ENCODE results near the gene PACSIN2. TPM values are rescaled to one million over a fixed set of nuclear protein-coding genes. Genes with fewer than 3 reads are reported as not detected.

PACSIN2 gene
- total RNA-seq, 1 experiment from 2014 or later, result 70.5 TPM

- no peak overlapping the region for H3K27ac Mint-ChIP-seq
- CTCF ChIA-PET, result interaction anchor here (3.6 kb wide), 1 partner anchor 8 kb away, joined by 43 read pairs; the partner anchor contains the start of gene ARFGAP3
- POLR2A ChIA-PET, result no interaction called here
These were observed 148.8 kb downstream of the PACSIN2 start for GRCh38 chr22:42866100-42866499.

DNA sequence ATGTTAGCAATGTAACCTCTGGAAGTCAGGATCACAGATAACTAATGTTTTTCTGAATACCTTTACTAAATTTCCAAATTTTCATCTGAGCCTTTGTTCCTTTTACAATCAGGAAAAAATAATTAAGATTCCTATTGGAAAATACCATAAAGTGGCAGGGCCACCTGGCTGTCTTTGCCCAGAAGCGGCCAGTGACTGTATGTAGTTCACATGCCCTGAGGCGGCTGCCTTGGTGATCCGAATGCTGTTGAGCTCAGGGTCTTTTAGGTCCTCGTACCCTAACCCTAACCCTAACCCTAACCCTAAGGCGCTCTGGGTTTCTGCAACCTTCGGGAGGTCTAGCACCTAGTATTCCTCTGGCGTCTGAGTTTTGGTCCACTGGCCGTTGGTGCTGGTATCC lies 149.4 kb downstream of the PACSIN2 start:
- Mint-ChIP-seq H3K4me1 (peaks cover 4% of the 10 kb centered on the region; the same call in 1 of the 2 replicates), H3K36me3 (peaks cover 3% of the 10 kb centered on the region; the same call in 1 of the 2 replicates), H3K27ac (no peak overlapping the region), H3K4me3 (no peak overlapping the region), H3K27me3 (ENCODE audit: low read depth) (peaks cover 3% of the 10 kb centered on the region; the same call in 1 of the 2 replicates), H3K9me3 (peaks cover 7% of the 10 kb centered on the region)
- no peak for TF ChIP-seq GABPB1 (CRISPR knock-in tag; IDR thresholded peaks at IDR 0.05)
- TF ChIP-seq, protein P1, sequence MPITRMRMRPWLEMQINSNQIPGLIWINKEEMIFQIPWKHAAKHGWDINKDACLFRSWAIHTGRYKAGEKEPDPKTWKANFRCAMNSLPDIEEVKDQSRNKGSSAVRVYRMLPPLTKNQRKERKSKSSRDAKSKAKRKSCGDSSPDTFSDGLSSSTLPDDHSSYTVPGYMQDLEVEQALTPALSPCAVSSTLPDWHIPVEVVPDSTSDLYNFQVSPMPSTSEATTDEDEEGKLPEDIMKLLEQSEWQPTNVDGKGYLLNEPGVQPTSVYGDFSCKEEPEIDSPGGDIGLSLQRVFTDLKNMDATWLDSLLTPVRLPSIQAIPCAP (CRISPR knock-in tag; IDR thresholded peaks at IDR 0.05), result no peak
- TF ChIP-seq, protein P2, sequence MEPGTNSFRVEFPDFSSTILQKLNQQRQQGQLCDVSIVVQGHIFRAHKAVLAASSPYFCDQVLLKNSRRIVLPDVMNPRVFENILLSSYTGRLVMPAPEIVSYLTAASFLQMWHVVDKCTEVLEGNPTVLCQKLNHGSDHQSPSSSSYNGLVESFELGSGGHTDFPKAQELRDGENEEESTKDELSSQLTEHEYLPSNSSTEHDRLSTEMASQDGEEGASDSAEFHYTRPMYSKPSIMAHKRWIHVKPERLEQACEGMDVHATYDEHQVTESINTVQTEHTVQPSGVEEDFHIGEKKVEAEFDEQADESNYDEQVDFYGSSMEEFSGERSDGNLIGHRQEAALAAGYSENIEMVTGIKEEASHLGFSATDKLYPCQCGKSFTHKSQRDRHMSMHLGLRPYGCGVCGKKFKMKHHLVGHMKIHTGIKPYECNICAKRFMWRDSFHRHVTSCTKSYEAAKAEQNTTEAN (CRISPR knock-in tag; IDR thresholded peaks at IDR 0.05), result no peak
- TF ChIP-seq ESRRA (CRISPR knock-in tag; IDR thresholded peaks at IDR 0.05; ENCODE audit: borderline replicate concordance), result no peak
- no peak for TF ChIP-seq SMAD4 (CRISPR knock-in tag; IDR thresholded peaks at IDR 0.05)
- no peak for TF ChIP-seq FOXJ3 (CRISPR knock-in tag; IDR thresholded peaks at IDR 0.05; ENCODE audit: borderline replicate concordance)
- no peak for TF ChIP-seq FOXP4 (CRISPR knock-in tag; IDR thresholded peaks at IDR 0.05)
- TF ChIP-seq, protein P3, sequence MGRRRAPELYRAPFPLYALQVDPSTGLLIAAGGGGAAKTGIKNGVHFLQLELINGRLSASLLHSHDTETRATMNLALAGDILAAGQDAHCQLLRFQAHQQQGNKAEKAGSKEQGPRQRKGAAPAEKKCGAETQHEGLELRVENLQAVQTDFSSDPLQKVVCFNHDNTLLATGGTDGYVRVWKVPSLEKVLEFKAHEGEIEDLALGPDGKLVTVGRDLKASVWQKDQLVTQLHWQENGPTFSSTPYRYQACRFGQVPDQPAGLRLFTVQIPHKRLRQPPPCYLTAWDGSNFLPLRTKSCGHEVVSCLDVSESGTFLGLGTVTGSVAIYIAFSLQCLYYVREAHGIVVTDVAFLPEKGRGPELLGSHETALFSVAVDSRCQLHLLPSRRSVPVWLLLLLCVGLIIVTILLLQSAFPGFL (CRISPR knock-in tag; IDR thresholded peaks at IDR 0.05; ENCODE audit: borderline replicate concordance), result no peak
- TF ChIP-seq MYBL2 (CRISPR knock-in tag; IDR thresholded peaks at IDR 0.05), result no peak
- DNase-seq (ENCODE audit: low spot score), result no peak
- ATAC-seq, result no peak
- POLR2A ChIA-PET, result no interaction called here
- CTCF ChIA-PET, result interaction anchor here (3.6 kb wide), 1 partner anchor 8 kb away, joined by 43 read pairs; the partner anchor contains the start of gene ARFGAP3

More at GRCh38 chr22:42866100-42866499, 148.8 kb downstream of the PACSIN2 start:
- Mint-ChIP-seq H3K4me3 (no peak overlapping the region), H3K4me1 (peaks cover 4% of the 10 kb centered on the region; the same call in 1 of the 2 replicates), H3K9me3 (peaks cover 7% of the 10 kb centered on the region), H3K36me3 (peaks cover 6% of the 10 kb centered on the region; the same call in 1 of the 2 replicates), H3K27me3 (ENCODE audit: low read depth) (peaks cover 3% of the 10 kb centered on the region; the same call in 1 of the 2 replicates)
- no peak for DNase-seq (ENCODE audit: low spot score)
- no peak for TF ChIP-seq SOX15 (CRISPR knock-in tag; IDR thresholded peaks at IDR 0.05)
- TF ChIP-seq ESRRA (CRISPR knock-in tag; IDR thresholded peaks at IDR 0.05; ENCODE audit: borderline replicate concordance), result no peak
- TF ChIP-seq FOXK1 (CRISPR knock-in tag; IDR thresholded peaks at IDR 0.05), result no peak
- no peak for TF ChIP-seq TCF7 (CRISPR knock-in tag; IDR thresholded peaks at IDR 0.05; ENCODE audit: low read depth)
- TF ChIP-seq ZNF232 (CRISPR knock-in tag; IDR thresholded peaks at IDR 0.05), result no peak
- no peak for TF ChIP-seq ATF1 (CRISPR knock-in tag; IDR thresholded peaks at IDR 0.05)
- TF ChIP-seq ZMAT4 (CRISPR knock-in tag; IDR thresholded peaks at IDR 0.05), result no peak
- no peak for TF ChIP-seq NR2C2 (CRISPR knock-in tag; IDR thresholded peaks at IDR 0.05)
- TF ChIP-seq CBFB (CRISPR knock-in tag; IDR thresholded peaks at IDR 0.05; ENCODE audit: low read depth), result no peak
- TF ChIP-seq FOXP1 (CRISPR knock-in tag; IDR thresholded peaks at IDR 0.05; ENCODE audit: borderline replicate concordance), result no peak
- TF ChIP-seq ELF4 (CRISPR knock-in tag; IDR thresholded peaks at IDR 0.05; ENCODE audit: low read depth), result no peak
- no peak for TF ChIP-seq CREM (CRISPR knock-in tag; IDR thresholded peaks at IDR 0.05)
- no peak for TF ChIP-seq EMX1 (CRISPR knock-in tag; IDR thresholded peaks at IDR 0.05)
- TF ChIP-seq NFE2L1 (CRISPR knock-in tag; IDR thresholded peaks at IDR 0.05), result no peak
- TF ChIP-seq TEAD1 (CRISPR knock-in tag; IDR thresholded peaks at IDR 0.05), result no peak
- TF ChIP-seq NFATC4 (CRISPR knock-in tag; IDR thresholded peaks at IDR 0.05), result no peak
- TF ChIP-seq PRRX2 (CRISPR knock-in tag; IDR thresholded peaks at IDR 0.05), result no peak
- TF ChIP-seq ZNF396 (CRISPR knock-in tag; IDR thresholded peaks at IDR 0.05; ENCODE audit: borderline replicate concordance), result no peak
- ATAC-seq, result no peak
